ENCODE results near the gene SLC25A11.
"Not testable (repeated sequence)": the region's sequence is repeated elsewhere in the genome, so short reads cannot be mapped to it uniquely, and the experiment has no call there.

Gene SLC25A11

GRCh38 chr17:4945176-4945943 is 5.5 kb upstream of the SLC25A11 start:
- peak; percentile 82 to 83 for DNase-seq (ENCODE audit: low read depth in 2 of 2)

GRCh38 chr17:4944554-4945175 is 4.8 kb upstream of the SLC25A11 start:
- no peak for DNase-seq (ENCODE audit: low read depth in 2 of 2)

GRCh38 chr17:4944163-4944553 is 4.3 kb upstream of the SLC25A11 start:
- peak in 1 of 2 donors; percentile 41 for DNase-seq (ENCODE audit: low read depth in 2 of 2)

- no peak for DNase-seq (ENCODE audit: low read depth in 2 of 2)
These were observed 3.1 kb upstream of the SLC25A11 start for GRCh38 chr17:4942760-4943508.

- no peak for DNase-seq (ENCODE audit: low read depth in 2 of 2)
These were observed 1.4 kb upstream of the SLC25A11 start for GRCh38 chr17:4941319-4941610.

- peak in 1 of 2 donors; percentile 32 for DNase-seq (ENCODE audit: low read depth in 2 of 2)
These were observed 891 bp upstream of the SLC25A11 start for GRCh38 chr17:4940555-4941318.

- DNase-seq (ENCODE audit: low read depth in 2 of 2), result no peak
These were observed 375 bp downstream of the SLC25A11 start for GRCh38 chr17:4939546-4939795.

GRCh38 chr17:4938688-4939545 is 929 bp downstream of the SLC25A11 start:
- no peak for DNase-seq (ENCODE audit: low read depth in 2 of 2)

- no peak for DNase-seq (ENCODE audit: low read depth in 2 of 2)
These were observed 1.8 kb downstream of the SLC25A11 start for GRCh38 chr17:4938069-4938491.

- DNase-seq (ENCODE audit: low read depth in 2 of 2), result no peak
These were observed 2.3 kb downstream of the SLC25A11 start for GRCh38 chr17:4937553-4937952.

- DNase-seq (ENCODE audit: low read depth in 2 of 2), result no peak
These were observed 3.4 kb downstream of the SLC25A11 start for GRCh38 chr17:4936436-4936835.

GRCh38 chr17:4935650-4936049 is 4.2 kb downstream of the SLC25A11 start:
- DNase-seq (ENCODE audit: low read depth in 2 of 2), result no peak

GRCh38 chr17:4934173-4934979 is 5.5 kb downstream of the SLC25A11 start:
- DNase-seq (ENCODE audit: low read depth in 2 of 2), result no peak

- DNase-seq (ENCODE audit: low read depth in 2 of 2), result no peak
These were observed 6.2 kb downstream of the SLC25A11 start for GRCh38 chr17:4933646-4934045.

- no peak for DNase-seq (ENCODE audit: low read depth in 2 of 2)
These were observed 7.1 kb downstream of the SLC25A11 start for GRCh38 chr17:4932756-4933155.

- no peak for DNase-seq (ENCODE audit: low read depth in 2 of 2)
These were observed 7.9 kb downstream of the SLC25A11 start, which contains the start of gene GP1BA for GRCh38 chr17:4931963-4932362. TSS of gene GP1BA (plus strand) at chr17:4932277. CDS start at chr17:4932605, 328 bp downstream.

GRCh38 chr17:4928881-4929280 is 11.0 kb downstream of the SLC25A11 start:
- DNase-seq (ENCODE audit: low read depth in 2 of 2), result no peak

GRCh38 chr17:4926577-4927335 is 13.1 kb downstream of the SLC25A11 start:
- DNase-seq (ENCODE audit: low read depth in 2 of 2), result not testable (repeated sequence)

GRCh38 chr17:4921320-4921719 is 18.5 kb downstream of the SLC25A11 start:
- no peak for DNase-seq (ENCODE audit: low read depth in 2 of 2)

Data from stimulated activated CD8-positive, alpha-beta memory T cell treated with anti-CD3 and anti-CD28 coated beads, Interleukin-15, amount 100 ng/mL, for 48 hours (primary cell).